HepG2 (cell line): ENCODE measurements around the gene PDSS2. TPM values are rescaled to one million over a fixed set of nuclear protein-coding genes. Genes with fewer than 3 reads are reported as not detected.

Experiments used
- ATAC-seq: fragments of 200-7000 bp; cut with Tn5 transposase; 3 replicates; pipeline ENCODE4 v1.9.1; 2020; ENCODE audit warnings: mild to moderate bottlenecking, moderate library complexity
- BruUV-seq: library from RNA; stranded (reverse); fragments of 400-500 nt; replicated peaks from 2 replicates; lab custom pipeline; 2021; lab: Mats Ljungman, UMichigan
- CTCF ChIA-PET: fragments of 300-600 bp; formaldehyde crosslinking; extraction: SDS; loops from one replicate; lab custom pipeline; 2021; ENCODE audit warnings: low total read pairs, inconsistent platforms, low intra/inter-chr PET ratio; lab: Yijun Ruan, JAX
- POLR2A ChIA-PET: fragments of 350-600 bp; sonication (Branson Sonifier 250); formaldehyde crosslinking; loops from one replicate; lab custom pipeline; 2020; ENCODE audit warnings: antibody characterized with exemption, inconsistent platforms; lab: Yijun Ruan, JAX
- DNase-seq: peaks from one replicate; pipeline ENCODE4 v3.0.0-alpha.2; 2015; ENCODE audit warnings: low spot score
- FAIRE-seq: peaks from 3 replicates; lab custom pipeline; 2011; peaks lifted over from hg19 to GRCh38; lab: Jason Lieb, UNC
- H2AFZ ChIP-seq: one replicate; pipeline ENCODE4 v1.6.1; 2011; ENCODE audit warnings: low read length, inconsistent platforms
- H3K27ac ChIP-seq: fragments of 300-600 bp; 3 replicates; pipeline ENCODE4 v1.8.0; 2011; ENCODE audit warnings: mixed run types, mild to moderate bottlenecking, mixed read lengths, low read length, inconsistent platforms; ENCODE audit not compliant: insufficient read depth; ENCODE audit errors: extremely low read length
- H3K27me3 ChIP-seq, 2 experiments: fragments of 200-600 bp in 1 of 2; 2 replicates in 1 of 2; 3 replicates in 1 of 2; pipeline versions ENCODE4 v1.6.0 to v1.8.0; 2011; ENCODE audit warnings: low read length in 2 of 2, mild to moderate bottlenecking in 2 of 2, moderate library complexity in 2 of 2, inconsistent platforms in 1 of 2; ENCODE audit not compliant: insufficient read depth in 2 of 2, control insufficient read depth in 1 of 2
- H3K36me3 ChIP-seq, 2 experiments: fragments of 200-600 bp in 1 of 2; replicated peaks in 1 of 2; 2 replicates in 1 of 2; 3 replicates in 1 of 2; pipeline versions ENCODE4 v1.5.1 to v1.8.0; 2011; ENCODE audit warnings: low read length in 2 of 2, inconsistent platforms in 1 of 2; ENCODE audit not compliant: insufficient read depth in 2 of 2, control insufficient read depth in 1 of 2
- H3K4me1 ChIP-seq: 2 replicates; pipeline ENCODE4 v1.5.1; 2012; ENCODE audit warnings: low read length, inconsistent platforms; ENCODE audit not compliant: insufficient read depth
- H3K4me2 ChIP-seq: 2 replicates; pipeline ENCODE4 v1.6.0; 2011; ENCODE audit warnings: low read depth, low read length, inconsistent platforms
- H3K4me3 ChIP-seq, 3 experiments: fragments of 200-600 bp in 1 of 3; sonication (generic), shearing (Covaris generic) in 1 of 3; replicated peaks in 1 of 3; 2 replicates each; pipeline ENCODE4 v1.5.1; 2011 to 2016; ENCODE audit warnings: low read length in 3 of 3, inconsistent platforms in 2 of 3, low read depth in 2 of 3, mild to moderate bottlenecking in 2 of 3, control low read depth in 1 of 3, mixed read lengths in 1 of 3; ENCODE audit not compliant: insufficient read depth in 1 of 3
- H3K79me2 ChIP-seq: one replicate; pipeline ENCODE4 v1.6.1; 2011; ENCODE audit warnings: low read length, inconsistent platforms; ENCODE audit not compliant: insufficient read depth
- H3K9ac ChIP-seq: 2 replicates; pipeline ENCODE4 v1.6.0; 2011; ENCODE audit warnings: mild to moderate bottlenecking, low read depth, low read length, inconsistent platforms; ENCODE audit not compliant: insufficient read depth
- H3K9me3 ChIP-seq: 2 replicates; pipeline ENCODE4 v1.5.1; 2012; ENCODE audit warnings: mild to moderate bottlenecking, low read length
- H4K20me1 ChIP-seq: 2 replicates; pipeline ENCODE4 v1.6.0; 2011; ENCODE audit warnings: inconsistent platforms, mild to moderate bottlenecking, low read length, moderate library complexity; ENCODE audit not compliant: insufficient read depth
- LCORL ChIP-seq, 2 experiments: fragments of 450-650 bp in 1 of 2; sonication (generic) in 1 of 2; formaldehyde crosslinking in 1 of 2; IDR thresholded peaks; 2 replicates each; pipeline versions ENCODE4 v1.5.0 to v1.6.1; 2017 to 2020; ENCODE audit warnings: antibody characterized with exemption in 1 of 2, missing genetic modification reagents in 1 of 2
- SNRNP70 ChIP-seq: fragments of 200-400 bp; formaldehyde crosslinking; IDR thresholded peaks from 2 replicates; pipeline ENCODE4 v1.6.1; 2017; ENCODE audit warnings: mild to moderate bottlenecking, low read depth, low read length, moderate library complexity
- ZNF121 ChIP-seq: sonication (generic); formaldehyde crosslinking; IDR thresholded peaks from 2 replicates; pipeline ENCODE4 v1.5.0; 2020; ENCODE audit warnings: mild to moderate bottlenecking, missing genetic modification reagents
- ZNF253 ChIP-seq: sonication (generic); formaldehyde crosslinking; IDR thresholded peaks from 2 replicates; pipeline ENCODE4 v1.8.0; 2022; ENCODE audit warnings: mild to moderate bottlenecking, missing genetic modification reagents, borderline replicate concordance
- ZNF383 ChIP-seq: sonication (generic); formaldehyde crosslinking; IDR thresholded peaks from 2 replicates; pipeline ENCODE4 v1.4.0; 2020; ENCODE audit warnings: missing genetic modification reagents, mild to moderate bottlenecking, borderline replicate concordance
- ZNF616 ChIP-seq: sonication (generic); formaldehyde crosslinking; IDR thresholded peaks from 2 replicates; pipeline ENCODE4 v1.5.0; 2020; ENCODE audit warnings: low read depth, mild to moderate bottlenecking, missing genetic modification reagents
- ZNF720 ChIP-seq: sonication (generic); formaldehyde crosslinking; IDR thresholded peaks from 2 replicates; pipeline ENCODE4 v1.4.0; 2020; ENCODE audit warnings: missing genetic modification reagents
- ZNF790 ChIP-seq: sonication (generic); formaldehyde crosslinking; IDR thresholded peaks from 2 replicates; pipeline ENCODE4 v1.8.0; 2022; ENCODE audit warnings: missing genetic modification reagents, mild to moderate bottlenecking, borderline replicate concordance
- ZSCAN20 ChIP-seq: sonication (generic); formaldehyde crosslinking; IDR thresholded peaks from 2 replicates; pipeline ENCODE4 v1.4.0; 2020; ENCODE audit warnings: missing genetic modification reagents, mild to moderate bottlenecking, borderline replicate concordance
- WGBS: methylation state at CpG from one replicate; pipeline ENCODE4 v1.1.6; 2017; ENCODE audit warnings: low lambda C conversion rate; 5-methylcytosine and 5-hydroxymethylcytosine counted together
- in situ Hi-C: cut with HindIII; loops from 2 replicates; pipeline ENCODE4 v1.10.0; 2017; ENCODE audit warnings: low pct_unique_long_range_greater_than_20kb; ENCODE audit not compliant: extremely low pct_ligation_motif_present
- intact Hi-C: fragments of 100-400 bp; cut with micrococcal nuclease; formaldehyde crosslinking; loops from one replicate; pipeline ENCODE4 v1.10.0; 2022; ENCODE audit not compliant: unreplicated experiment
- polyA plus RNA-seq, 8 experiments: library from polyadenylated mRNA; depleted of rRNA in 3 of 8; stranded (reverse) in 7 of 8; unstranded in 1 of 8; fragments of >200 nt; fragmentation: Illumina TruSeq in 4 of 8; extraction: Trizol in 4 of 8; gene quantifications; 2 replicates each; pipeline versions ENCODE4 v1.2.1 to v1.2.3, GENCODE V29; 2011 to 2016; ENCODE audit warnings: low read depth in 4 of 8, missing spikeins in 1 of 8, mixed read lengths in 1 of 8; ENCODE audit not compliant: insufficient read depth in 1 of 8
- total RNA-seq, 5 experiments: library from RNA; depleted of rRNA; stranded (reverse); fragments of >200 nt; fragmentation: Illumina TruSeq; extraction: Trizol; gene quantifications; 2 replicates each; pipeline ENCODE4 v1.2.3, GENCODE V29; 2016; ENCODE audit warnings: low read depth in 1 of 5
- TF ChIP-seq, protein P1 (sequence below): sonication (generic); formaldehyde crosslinking; IDR thresholded peaks from 2 replicates; pipeline ENCODE4 v1.5.0; 2020; ENCODE audit warnings: mild to moderate bottlenecking, missing genetic modification reagents
- TF ChIP-seq, protein P2 (sequence below): sonication (generic); formaldehyde crosslinking; IDR thresholded peaks from 2 replicates; pipeline ENCODE4 v1.5.0; 2020; ENCODE audit warnings: missing genetic modification reagents
- TF ChIP-seq, protein P3 (sequence below): sonication (generic); formaldehyde crosslinking; IDR thresholded peaks from 2 replicates; pipeline ENCODE4 v1.4.0; 2020; ENCODE audit warnings: low read depth, missing genetic modification reagents

PDSS2 gene
- total and polyA plus RNA-seq, 2 of the 13 experiments (the other 11 are each of a cell fraction or from before 2014, with no cell fraction given), result 16.2 to 17.0 TPM

DNA sequence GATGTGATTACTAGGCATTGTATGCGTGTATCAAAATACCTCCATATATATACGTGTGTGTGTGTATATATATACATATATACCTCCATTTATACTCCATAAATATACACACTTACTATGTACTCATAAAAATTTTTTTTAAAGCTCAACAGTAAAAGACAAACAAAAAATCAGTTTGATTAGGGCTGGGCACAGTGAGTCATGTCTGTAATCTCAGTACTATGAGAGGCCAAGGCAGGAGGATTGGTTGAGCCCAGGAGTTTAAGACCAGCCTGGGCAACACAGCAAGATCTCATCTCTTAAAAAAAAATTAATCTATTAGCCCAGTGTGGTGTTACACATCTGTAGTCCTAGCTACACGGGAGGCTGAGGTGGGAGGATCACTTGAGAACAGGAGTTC, 24.6 kb downstream of the PDSS2 start:
- POLR2A ChIA-PET, result no interaction called here
- peaks cover 20% of the 10 kb centered on the region for H3K79me2 ChIP-seq
- TF ChIP-seq, protein P1, sequence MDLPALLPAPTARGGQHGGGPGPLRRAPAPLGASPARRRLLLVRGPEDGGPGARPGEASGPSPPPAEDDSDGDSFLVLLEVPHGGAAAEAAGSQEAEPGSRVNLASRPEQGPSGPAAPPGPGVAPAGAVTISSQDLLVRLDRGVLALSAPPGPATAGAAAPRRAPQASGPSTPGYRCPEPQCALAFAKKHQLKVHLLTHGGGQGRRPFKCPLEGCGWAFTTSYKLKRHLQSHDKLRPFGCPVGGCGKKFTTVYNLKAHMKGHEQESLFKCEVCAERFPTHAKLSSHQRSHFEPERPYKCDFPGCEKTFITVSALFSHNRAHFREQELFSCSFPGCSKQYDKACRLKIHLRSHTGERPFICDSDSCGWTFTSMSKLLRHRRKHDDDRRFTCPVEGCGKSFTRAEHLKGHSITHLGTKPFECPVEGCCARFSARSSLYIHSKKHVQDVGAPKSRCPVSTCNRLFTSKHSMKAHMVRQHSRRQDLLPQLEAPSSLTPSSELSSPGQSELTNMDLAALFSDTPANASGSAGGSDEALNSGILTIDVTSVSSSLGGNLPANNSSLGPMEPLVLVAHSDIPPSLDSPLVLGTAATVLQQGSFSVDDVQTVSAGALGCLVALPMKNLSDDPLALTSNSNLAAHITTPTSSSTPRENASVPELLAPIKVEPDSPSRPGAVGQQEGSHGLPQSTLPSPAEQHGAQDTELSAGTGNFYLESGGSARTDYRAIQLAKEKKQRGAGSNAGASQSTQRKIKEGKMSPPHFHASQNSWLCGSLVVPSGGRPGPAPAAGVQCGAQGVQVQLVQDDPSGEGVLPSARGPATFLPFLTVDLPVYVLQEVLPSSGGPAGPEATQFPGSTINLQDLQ (CRISPR knock-in tag), result no peak
- TF ChIP-seq, protein P2, sequence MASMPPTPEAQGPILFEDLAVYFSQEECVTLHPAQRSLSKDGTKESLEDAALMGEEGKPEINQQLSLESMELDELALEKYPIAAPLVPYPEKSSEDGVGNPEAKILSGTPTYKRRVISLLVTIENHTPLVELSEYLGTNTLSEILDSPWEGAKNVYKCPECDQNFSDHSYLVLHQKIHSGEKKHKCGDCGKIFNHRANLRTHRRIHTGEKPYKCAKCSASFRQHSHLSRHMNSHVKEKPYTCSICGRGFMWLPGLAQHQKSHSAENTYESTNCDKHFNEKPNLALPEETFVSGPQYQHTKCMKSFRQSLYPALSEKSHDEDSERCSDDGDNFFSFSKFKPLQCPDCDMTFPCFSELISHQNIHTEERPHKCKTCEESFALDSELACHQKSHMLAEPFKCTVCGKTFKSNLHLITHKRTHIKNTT (CRISPR knock-in tag), result no peak
- TF ChIP-seq LCORL (IDR thresholded peaks at IDR 0.05), result no peak
- TF ChIP-seq LCORL (CRISPR knock-in tag; IDR thresholded peaks at IDR 0.05), result no peak
- TF ChIP-seq, protein P3, sequence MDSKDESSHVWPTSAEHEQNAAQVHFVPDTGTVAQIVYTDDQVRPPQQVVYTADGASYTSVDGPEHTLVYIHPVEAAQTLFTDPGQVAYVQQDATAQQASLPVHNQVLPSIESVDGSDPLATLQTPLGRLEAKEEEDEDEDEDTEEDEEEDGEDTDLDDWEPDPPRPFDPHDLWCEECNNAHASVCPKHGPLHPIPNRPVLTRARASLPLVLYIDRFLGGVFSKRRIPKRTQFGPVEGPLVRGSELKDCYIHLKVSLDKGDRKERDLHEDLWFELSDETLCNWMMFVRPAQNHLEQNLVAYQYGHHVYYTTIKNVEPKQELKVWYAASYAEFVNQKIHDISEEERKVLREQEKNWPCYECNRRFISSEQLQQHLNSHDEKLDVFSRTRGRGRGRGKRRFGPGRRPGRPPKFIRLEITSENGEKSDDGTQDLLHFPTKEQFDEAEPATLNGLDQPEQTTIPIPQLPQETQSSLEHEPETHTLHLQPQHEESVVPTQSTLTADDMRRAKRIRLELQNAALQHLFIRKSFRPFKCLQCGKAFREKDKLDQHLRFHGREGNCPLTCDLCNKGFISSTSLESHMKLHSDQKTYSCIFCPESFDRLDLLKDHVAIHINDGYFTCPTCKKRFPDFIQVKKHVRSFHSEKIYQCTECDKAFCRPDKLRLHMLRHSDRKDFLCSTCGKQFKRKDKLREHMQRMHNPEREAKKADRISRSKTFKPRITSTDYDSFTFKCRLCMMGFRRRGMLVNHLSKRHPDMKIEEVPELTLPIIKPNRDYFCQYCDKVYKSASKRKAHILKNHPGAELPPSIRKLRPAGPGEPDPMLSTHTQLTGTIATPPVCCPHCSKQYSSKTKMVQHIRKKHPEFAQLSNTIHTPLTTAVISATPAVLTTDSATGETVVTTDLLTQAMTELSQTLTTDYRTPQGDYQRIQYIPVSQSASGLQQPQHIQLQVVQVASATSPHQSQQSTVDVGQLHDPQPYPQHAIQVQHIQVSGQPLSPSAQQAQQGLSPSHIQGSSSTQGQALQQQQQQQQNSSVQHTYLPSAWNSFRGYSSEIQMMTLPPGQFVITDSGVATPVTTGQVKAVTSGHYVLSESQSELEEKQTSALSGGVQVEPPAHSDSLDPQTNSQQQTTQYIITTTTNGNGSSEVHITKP (CRISPR knock-in tag), result no peak
- no peak for TF ChIP-seq ZNF121 (CRISPR knock-in tag)
- TF ChIP-seq ZNF790 (CRISPR knock-in tag), result no peak
- TF ChIP-seq ZSCAN20 (CRISPR knock-in tag), result no peak
- TF ChIP-seq ZNF253 (CRISPR knock-in tag), result no peak
- no peak for TF ChIP-seq ZNF720 (CRISPR knock-in tag)
- TF ChIP-seq SNRNP70, result no peak
- no peak for TF ChIP-seq ZNF616 (CRISPR knock-in tag)
- TF ChIP-seq ZNF383 (CRISPR knock-in tag), result no peak
- TF ChIP-seq, all 625 proteins: peak for 0
- DNase-seq, result no peak
- CTCF ChIA-PET, result no interaction called here
- Histone ChIP-seq H3K27me3 (no peaks in the 10 kb centered on the region), H4K20me1 (no peaks in the 10 kb centered on the region), H3K9me3 (no peaks in the 10 kb centered on the region), H3K27ac (no peak overlapping the region), H3K4me3 (no peak overlapping the region), H2AFZ (no peak overlapping the region), H3K4me1 (no peaks in the 10 kb centered on the region), H3K9ac (no peak overlapping the region), H3K4me2 (no peak overlapping the region), H3K36me3 (no peaks in the 10 kb centered on the region; a peak in 1 of 5 replicates)
- FAIRE-seq, result no peak
- intact Hi-C loops (no loop called here), in situ Hi-C loops (no loop called here)
- ATAC-seq, result no peak
- 95% methylated on average over 3 of the region's 3 CpGs for WGBS
- no TSS peak for BruUV-seq
